ENCODE results near the gene PPP2R2C.

The PPP2R2C gene

DNA sequence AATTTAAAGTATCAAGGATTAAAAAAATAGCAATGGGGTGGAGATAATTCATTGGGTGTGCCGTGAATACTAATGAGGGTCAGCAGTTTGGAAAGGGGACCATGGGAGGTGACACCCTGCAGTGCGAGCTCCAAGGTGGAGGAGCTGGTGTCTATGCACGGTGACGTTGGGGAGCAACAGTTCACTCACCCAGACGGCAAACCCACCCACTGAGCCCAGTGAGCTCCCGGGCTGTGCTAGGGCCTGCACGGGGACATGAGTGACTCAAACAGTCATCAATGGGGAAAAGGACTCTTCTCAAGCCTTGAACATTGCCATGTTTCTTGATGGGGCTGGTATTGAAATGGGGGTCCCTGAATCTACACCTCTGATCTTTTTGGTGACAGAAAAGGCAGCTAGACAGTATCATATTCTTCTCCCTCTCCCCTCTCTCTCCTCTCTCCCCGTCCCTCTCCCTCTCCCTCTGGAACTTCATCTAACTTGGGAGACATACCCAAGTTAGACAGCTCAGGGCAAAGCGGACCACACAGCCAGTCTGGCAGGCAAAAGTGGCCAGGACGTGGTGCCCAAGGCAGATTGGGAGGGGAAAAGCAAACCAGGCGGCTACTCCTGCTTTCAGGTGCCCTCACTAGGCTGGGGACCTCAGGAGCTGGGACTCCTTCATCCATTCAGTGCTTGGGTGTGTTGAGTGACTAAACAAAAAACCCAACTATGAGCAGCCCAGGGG is 26.3 kb upstream of the PPP2R2C start:
- Histone ChIP-seq H3K27me3 (ENCODE audit: insufficient read depth, poor library complexity, severe bottlenecking) (no peaks in the 10 kb centered on the region), H3K27ac (replicated peaks) (no peak overlapping the region)

DNA sequence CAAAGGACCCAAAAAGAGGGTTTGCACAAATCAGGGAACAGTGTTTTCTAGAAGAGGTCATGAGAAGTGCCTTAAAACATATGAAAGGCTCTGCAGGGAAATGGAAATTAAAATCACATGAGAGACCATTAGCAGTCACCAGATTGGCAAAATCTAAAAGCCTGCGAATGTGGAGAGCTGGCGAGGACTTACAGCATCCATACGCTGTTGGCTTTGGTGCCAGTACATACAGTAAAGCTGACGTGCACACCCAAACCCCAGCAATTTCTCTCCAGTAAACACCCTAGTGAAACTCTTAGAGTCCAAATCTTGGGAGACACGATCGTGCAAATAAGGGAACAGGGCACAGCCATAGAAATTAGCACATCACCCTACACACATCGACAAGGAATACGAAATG is 25.4 kb upstream of the PPP2R2C start:
- no peak overlapping the region for H3K4me3 ChIP-seq (replicated peaks; ENCODE audit: insufficient read depth, low read length)
- no peak for DNase-seq (ENCODE audit: low read depth in 1 of 2, low spot score in 1 of 2)
- no peaks in the 10 kb centered on the region for H3K27me3 ChIP-seq (ENCODE audit: insufficient read depth, poor library complexity, severe bottlenecking)
- TF ChIP-seq, protein P1, sequence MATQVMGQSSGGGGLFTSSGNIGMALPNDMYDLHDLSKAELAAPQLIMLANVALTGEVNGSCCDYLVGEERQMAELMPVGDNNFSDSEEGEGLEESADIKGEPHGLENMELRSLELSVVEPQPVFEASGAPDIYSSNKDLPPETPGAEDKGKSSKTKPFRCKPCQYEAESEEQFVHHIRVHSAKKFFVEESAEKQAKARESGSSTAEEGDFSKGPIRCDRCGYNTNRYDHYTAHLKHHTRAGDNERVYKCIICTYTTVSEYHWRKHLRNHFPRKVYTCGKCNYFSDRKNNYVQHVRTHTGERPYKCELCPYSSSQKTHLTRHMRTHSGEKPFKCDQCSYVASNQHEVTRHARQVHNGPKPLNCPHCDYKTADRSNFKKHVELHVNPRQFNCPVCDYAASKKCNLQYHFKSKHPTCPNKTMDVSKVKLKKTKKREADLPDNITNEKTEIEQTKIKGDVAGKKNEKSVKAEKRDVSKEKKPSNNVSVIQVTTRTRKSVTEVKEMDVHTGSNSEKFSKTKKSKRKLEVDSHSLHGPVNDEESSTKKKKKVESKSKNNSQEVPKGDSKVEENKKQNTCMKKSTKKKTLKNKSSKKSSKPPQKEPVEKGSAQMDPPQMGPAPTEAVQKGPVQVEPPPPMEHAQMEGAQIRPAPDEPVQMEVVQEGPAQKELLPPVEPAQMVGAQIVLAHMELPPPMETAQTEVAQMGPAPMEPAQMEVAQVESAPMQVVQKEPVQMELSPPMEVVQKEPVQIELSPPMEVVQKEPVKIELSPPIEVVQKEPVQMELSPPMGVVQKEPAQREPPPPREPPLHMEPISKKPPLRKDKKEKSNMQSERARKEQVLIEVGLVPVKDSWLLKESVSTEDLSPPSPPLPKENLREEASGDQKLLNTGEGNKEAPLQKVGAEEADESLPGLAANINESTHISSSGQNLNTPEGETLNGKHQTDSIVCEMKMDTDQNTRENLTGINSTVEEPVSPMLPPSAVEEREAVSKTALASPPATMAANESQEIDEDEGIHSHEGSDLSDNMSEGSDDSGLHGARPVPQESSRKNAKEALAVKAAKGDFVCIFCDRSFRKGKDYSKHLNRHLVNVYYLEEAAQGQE (IDR thresholded peaks at IDR 0.05; ENCODE audit: insufficient replicate concordance, low read depth): no peak
- no peak for TF ChIP-seq SPI1 (IDR thresholded peaks at IDR 0.05; ENCODE audit: borderline replicate concordance, low read depth)
- TF ChIP-seq GABPA (IDR thresholded peaks at IDR 0.05; ENCODE audit: low read depth): no peak
- TF ChIP-seq POLR2AphosphoS5 (IDR thresholded peaks at IDR 0.05; ENCODE audit: low read depth): no peak
- TF ChIP-seq, protein P2, sequence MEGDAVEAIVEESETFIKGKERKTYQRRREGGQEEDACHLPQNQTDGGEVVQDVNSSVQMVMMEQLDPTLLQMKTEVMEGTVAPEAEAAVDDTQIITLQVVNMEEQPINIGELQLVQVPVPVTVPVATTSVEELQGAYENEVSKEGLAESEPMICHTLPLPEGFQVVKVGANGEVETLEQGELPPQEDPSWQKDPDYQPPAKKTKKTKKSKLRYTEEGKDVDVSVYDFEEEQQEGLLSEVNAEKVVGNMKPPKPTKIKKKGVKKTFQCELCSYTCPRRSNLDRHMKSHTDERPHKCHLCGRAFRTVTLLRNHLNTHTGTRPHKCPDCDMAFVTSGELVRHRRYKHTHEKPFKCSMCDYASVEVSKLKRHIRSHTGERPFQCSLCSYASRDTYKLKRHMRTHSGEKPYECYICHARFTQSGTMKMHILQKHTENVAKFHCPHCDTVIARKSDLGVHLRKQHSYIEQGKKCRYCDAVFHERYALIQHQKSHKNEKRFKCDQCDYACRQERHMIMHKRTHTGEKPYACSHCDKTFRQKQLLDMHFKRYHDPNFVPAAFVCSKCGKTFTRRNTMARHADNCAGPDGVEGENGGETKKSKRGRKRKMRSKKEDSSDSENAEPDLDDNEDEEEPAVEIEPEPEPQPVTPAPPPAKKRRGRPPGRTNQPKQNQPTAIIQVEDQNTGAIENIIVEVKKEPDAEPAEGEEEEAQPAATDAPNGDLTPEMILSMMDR (IDR thresholded peaks at IDR 0.05; ENCODE audit: insufficient read depth, low read length): no peak
- no peak overlapping the region for H3K27ac ChIP-seq (replicated peaks)

More for the DNA sequence above, 26.3 kb upstream of the PPP2R2C start:
- no peak overlapping the region for H3K4me3 ChIP-seq (replicated peaks; ENCODE audit: insufficient read depth, low read length)
- DNase-seq (ENCODE audit: low read depth in 1 of 2, low spot score in 1 of 2): no peak
- TF ChIP-seq, protein P1 (IDR thresholded peaks at IDR 0.05; ENCODE audit: insufficient replicate concordance, low read depth): no peak
- TF ChIP-seq GABPA (IDR thresholded peaks at IDR 0.05; ENCODE audit: low read depth): no peak
- no peak for TF ChIP-seq SPI1 (IDR thresholded peaks at IDR 0.05; ENCODE audit: borderline replicate concordance, low read depth)
- TF ChIP-seq, protein P2 (IDR thresholded peaks at IDR 0.05; ENCODE audit: insufficient read depth, low read length): no peak
- TF ChIP-seq POLR2AphosphoS5 (IDR thresholded peaks at IDR 0.05; ENCODE audit: low read depth): no peak

- no peak overlapping the region for H3K27ac ChIP-seq (replicated peaks)
- H3K27me3 ChIP-seq (ENCODE audit: insufficient read depth, poor library complexity, severe bottlenecking): no peaks in the 10 kb centered on the region
- no peak overlapping the region for H3K4me3 ChIP-seq (replicated peaks; ENCODE audit: insufficient read depth, low read length)
- TF ChIP-seq, protein P1 (IDR thresholded peaks at IDR 0.05; ENCODE audit: insufficient replicate concordance, low read depth): no peak
- TF ChIP-seq GABPA (IDR thresholded peaks at IDR 0.05; ENCODE audit: low read depth) (no peak), SPI1 (IDR thresholded peaks at IDR 0.05; ENCODE audit: borderline replicate concordance, low read depth) (no peak), POLR2AphosphoS5 (IDR thresholded peaks at IDR 0.05; ENCODE audit: low read depth) (no peak)
- TF ChIP-seq, protein P2 (IDR thresholded peaks at IDR 0.05; ENCODE audit: insufficient read depth, low read length): no peak
- DNase-seq (ENCODE audit: low read depth in 1 of 2, low spot score in 1 of 2): no peak
Observed at GRCh38 chr4:6495736-6496135, 23.3 kb upstream of the PPP2R2C start.

All from HL-60 (cell line).